ENCODE measurements around the gene CAPN12. TPM values are rescaled to one million over a fixed set of nuclear protein-coding genes. Genes with fewer than 3 reads are reported as not detected.

The CAPN12 gene
- total RNA-seq, 2 donors from 2014 or later = 2.3 to 6.0 TPM

GRCh38 chr19:38735257-38735686 is 9.0 kb downstream of the CAPN12 start:
- H3K27me3 ChIP-seq (replicated peaks; ENCODE audit: insufficient read depth) = no peaks in the 10 kb centered on the region
- no peak overlapping the region for H3K4me3 ChIP-seq
- H3K27ac ChIP-seq = peak overlapping the region; percentile 43 to 57
- TF ChIP-seq POLR2AphosphoS5 (IDR thresholded peaks at IDR 0.05) (no peak), POLR2A (IDR thresholded peaks at IDR 0.05) (no peak)
- TF ChIP-seq, protein P1, sequence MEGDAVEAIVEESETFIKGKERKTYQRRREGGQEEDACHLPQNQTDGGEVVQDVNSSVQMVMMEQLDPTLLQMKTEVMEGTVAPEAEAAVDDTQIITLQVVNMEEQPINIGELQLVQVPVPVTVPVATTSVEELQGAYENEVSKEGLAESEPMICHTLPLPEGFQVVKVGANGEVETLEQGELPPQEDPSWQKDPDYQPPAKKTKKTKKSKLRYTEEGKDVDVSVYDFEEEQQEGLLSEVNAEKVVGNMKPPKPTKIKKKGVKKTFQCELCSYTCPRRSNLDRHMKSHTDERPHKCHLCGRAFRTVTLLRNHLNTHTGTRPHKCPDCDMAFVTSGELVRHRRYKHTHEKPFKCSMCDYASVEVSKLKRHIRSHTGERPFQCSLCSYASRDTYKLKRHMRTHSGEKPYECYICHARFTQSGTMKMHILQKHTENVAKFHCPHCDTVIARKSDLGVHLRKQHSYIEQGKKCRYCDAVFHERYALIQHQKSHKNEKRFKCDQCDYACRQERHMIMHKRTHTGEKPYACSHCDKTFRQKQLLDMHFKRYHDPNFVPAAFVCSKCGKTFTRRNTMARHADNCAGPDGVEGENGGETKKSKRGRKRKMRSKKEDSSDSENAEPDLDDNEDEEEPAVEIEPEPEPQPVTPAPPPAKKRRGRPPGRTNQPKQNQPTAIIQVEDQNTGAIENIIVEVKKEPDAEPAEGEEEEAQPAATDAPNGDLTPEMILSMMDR (IDR thresholded peaks at IDR 0.05) = no peak
- 17% methylated on average over 17 of the region's 18 CpGs for whole genome bisulfite sequencing
- H3K36me3 ChIP-seq = no peaks in the 10 kb centered on the region
- peak; percentile 22 for DNase-seq (ENCODE audit: low spot score)
- no peaks in the 10 kb centered on the region for H3K4me1 ChIP-seq (replicated peaks)
- no peaks in the 10 kb centered on the region for H3K9me3 ChIP-seq
- intact Hi-C loops (cut with DNase I) = loop anchor here (10.0 kb wide), 1 partner anchor 200 kb away; the partner anchor contains the start of genes MRPS12 and SARS2

GRCh38 chr19:38734426-38735256 is 9.6 kb downstream of the CAPN12 start:
- H3K4me3 ChIP-seq = no peak overlapping the region
- TF ChIP-seq, protein P1 (IDR thresholded peaks at IDR 0.05) = no peak
- TF ChIP-seq POLR2AphosphoS5 (IDR thresholded peaks at IDR 0.05) = no peak
- no peak for TF ChIP-seq POLR2A (IDR thresholded peaks at IDR 0.05)
- intact Hi-C loops (cut with DNase I) = loop anchor here (5.0 to 10.0 kb wide), 2 partner anchors 97 to 200 kb away; partner anchors contain the start of genes MRPS12 and SARS2
- WGBS = 55% methylated on average over 13 of the region's 13 CpGs
- DNase-seq (ENCODE audit: low spot score) = no peak
- no peaks in the 10 kb centered on the region for H3K36me3 ChIP-seq
- no peaks in the 10 kb centered on the region for H3K4me1 ChIP-seq (replicated peaks)
- no peaks in the 10 kb centered on the region for H3K27me3 ChIP-seq (replicated peaks; ENCODE audit: insufficient read depth)
- no peaks in the 10 kb centered on the region for H3K9me3 ChIP-seq
- H3K27ac ChIP-seq = peak overlapping the region; percentile 43 to 57

GRCh38 chr19:38734176-38734425 is 10.2 kb downstream of the CAPN12 start:
- no peak for DNase-seq (ENCODE audit: low spot score)
- TF ChIP-seq, protein P1 (IDR thresholded peaks at IDR 0.05) = no peak
- TF ChIP-seq POLR2A (IDR thresholded peaks at IDR 0.05) (no peak), POLR2AphosphoS5 (IDR thresholded peaks at IDR 0.05) (no peak)
- no peaks in the 10 kb centered on the region for H3K27me3 ChIP-seq (replicated peaks; ENCODE audit: insufficient read depth)
- no peak overlapping the region for H3K4me3 ChIP-seq
- WGBS = 61% methylated on average over 4 of the region's 4 CpGs
- H3K36me3 ChIP-seq = no peaks in the 10 kb centered on the region
- intact Hi-C loops (cut with DNase I) = loop anchor here (5.0 to 10.0 kb wide), 2 partner anchors 97 to 201 kb away; partner anchors contain the start of genes MRPS12 and SARS2
- H3K9me3 ChIP-seq = no peaks in the 10 kb centered on the region
- H3K4me1 ChIP-seq (replicated peaks) = no peaks in the 10 kb centered on the region
- H3K27ac ChIP-seq = peak overlapping the region in 1 of 2 donors; percentile 57

DNA sequence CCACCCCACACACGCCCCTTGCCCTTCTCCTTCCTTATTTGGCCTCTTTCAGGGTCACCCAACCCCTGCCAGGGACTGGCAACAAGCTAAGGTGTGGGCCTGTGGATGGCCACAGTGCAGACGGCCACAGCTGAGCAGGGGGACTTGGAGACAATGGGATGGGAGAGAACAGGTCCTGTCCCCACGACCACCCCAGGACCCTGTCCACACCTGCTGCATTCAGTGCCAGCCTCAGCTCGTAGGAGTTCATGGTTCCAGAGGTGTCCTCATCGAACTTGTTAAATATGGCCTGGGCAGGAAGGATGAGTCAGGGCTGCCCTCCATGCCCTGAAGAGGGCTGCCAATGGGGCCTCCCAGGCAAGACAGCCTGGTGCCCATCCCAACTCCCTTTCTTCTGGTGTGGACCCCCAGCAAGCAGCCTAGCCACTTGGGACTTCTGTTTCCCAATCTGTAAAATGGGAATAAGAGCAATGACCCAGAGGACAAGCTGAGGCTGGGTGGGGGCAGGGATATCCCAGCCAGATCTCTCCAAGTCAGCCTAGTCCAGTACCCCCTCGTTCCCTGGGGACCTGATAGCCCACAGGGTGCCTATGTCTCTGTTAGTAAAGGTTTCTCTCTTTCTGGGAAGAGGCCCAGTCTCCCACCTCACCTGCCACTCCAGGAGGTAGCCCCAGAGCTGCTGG is 10.6 kb downstream of the CAPN12 start:
- peak overlapping the region in 1 of 2 donors; percentile 57 for H3K27ac ChIP-seq
- H3K9me3 ChIP-seq = no peaks in the 10 kb centered on the region
- no peaks in the 10 kb centered on the region for H3K27me3 ChIP-seq (replicated peaks; ENCODE audit: insufficient read depth)
- H3K4me3 ChIP-seq = no peak overlapping the region
- intact Hi-C loops (cut with DNase I) = loop anchor here (5.0 to 10.0 kb wide), 2 partner anchors 96 to 201 kb away; partner anchors contain the start of genes MRPS12 and SARS2
- TF ChIP-seq POLR2A (IDR thresholded peaks at IDR 0.05) (no peak), POLR2AphosphoS5 (IDR thresholded peaks at IDR 0.05) (no peak)
- TF ChIP-seq, protein P1 (IDR thresholded peaks at IDR 0.05) = no peak
- DNase-seq (ENCODE audit: low spot score) = no peak
- WGBS = 63% methylated on average over 6 of the region's 6 CpGs
- H3K4me1 ChIP-seq (replicated peaks) = no peaks in the 10 kb centered on the region
- H3K36me3 ChIP-seq = peaks cover 0 to under 1% of the 10 kb centered on the region in 2 donors

Measured in prostate gland (tissue), 2 donors.